Caco-2 (cell line): ENCODE results near the gene RING1. TPM values are rescaled to one million over a fixed set of nuclear protein-coding genes. Genes with fewer than 3 reads are reported as not detected.

Experiments
- BruUV-seq: library from RNA; stranded (reverse); fragments of 400-500 nt; replicated peaks from 2 replicates; lab custom pipeline; 2021; lab: Mats Ljungman, UMichigan
- CTCF ChIA-PET: fragments of 300-600 bp; sonication (Branson Sonifier 250); formaldehyde crosslinking; loops from one replicate; lab custom pipeline; 2022; ENCODE audit warnings: antibody characterized with exemption; lab: Charles Lee
- POLR2A ChIA-PET: fragments of 300-600 bp; sonication (Branson Sonifier 250); formaldehyde crosslinking; loops from one replicate; lab custom pipeline; 2022; ENCODE audit warnings: antibody characterized with exemption; lab: Charles Lee
- DNase-seq, 2 experiments: peaks; one replicate each; pipeline versions ENCODE4 v3.0.0 to v3.0.0-alpha.2; 2020 to 2022
- H3K27me3 ChIP-seq: replicated peaks from 2 replicates; pipeline ENCODE4 v1.6.0; 2011; ENCODE audit warnings: low read length; ENCODE audit not compliant: control insufficient read depth, insufficient read depth
- H3K36me3 ChIP-seq: 2 replicates; pipeline ENCODE4 v1.5.1; 2011; ENCODE audit warnings: low read length; ENCODE audit not compliant: control insufficient read depth, insufficient read depth
- H3K4me1 ChIP-seq: fragments of 250-450 bp; sonication (Bioruptor Pico); 2 replicates; pipeline ENCODE4 v1.5.1; 2020; ENCODE audit warnings: mild to moderate bottlenecking
- H3K4me3 ChIP-seq: 2 replicates; pipeline ENCODE4 v1.5.1; 2011; ENCODE audit warnings: low read depth, mild to moderate bottlenecking, control low read depth, low read length
- H3K9me3 ChIP-seq: fragments of 250-450 bp; sonication (Bioruptor Pico); 2 replicates; pipeline ENCODE4 v1.5.1; 2020; ENCODE audit warnings: mild to moderate bottlenecking, moderate library complexity
- H3K27ac Mint-ChIP-seq: one replicate; pipeline ENCODE4 v1.8.0; 2022; ENCODE audit warnings: mixed read lengths; ENCODE audit not compliant: unreplicated experiment
- H3K27me3 Mint-ChIP-seq: one replicate; pipeline ENCODE4 v1.8.0; 2022; ENCODE audit warnings: mixed read lengths; ENCODE audit not compliant: insufficient read depth, unreplicated experiment
- H3K36me3 Mint-ChIP-seq: one replicate; pipeline ENCODE4 v1.8.0; 2022; ENCODE audit warnings: mild to moderate bottlenecking, mixed read lengths; ENCODE audit not compliant: insufficient read depth, unreplicated experiment
- H3K4me1 Mint-ChIP-seq: one replicate; pipeline ENCODE4 v1.8.0; 2022; ENCODE audit warnings: low read depth, mixed read lengths; ENCODE audit not compliant: unreplicated experiment
- H3K4me3 Mint-ChIP-seq: one replicate; pipeline ENCODE4 v1.8.0; 2022; ENCODE audit warnings: mild to moderate bottlenecking, moderate library complexity, mixed read lengths; ENCODE audit not compliant: unreplicated experiment
- H3K9me3 Mint-ChIP-seq: one replicate; pipeline ENCODE4 v1.8.0; 2022; ENCODE audit warnings: mixed read lengths; ENCODE audit not compliant: unreplicated experiment
- intact Hi-C: fragments of 100-400 bp; cut with micrococcal nuclease; formaldehyde crosslinking; loops from one replicate; pipeline ENCODE4 v1.10.0; 2022; ENCODE audit not compliant: unreplicated experiment
- total RNA-seq: library from RNA; stranded (reverse); gene quantifications from 2 replicates; pipeline ENCODE4 v1.2.3, GENCODE V29; 2022
- TF ChIP-seq, protein P1 (sequence below), 2 experiments: fragments of 200-600 bp in 1 of 2; IDR thresholded peaks; 1 replicate in 1 of 2; 2 replicates in 1 of 2; pipeline versions ENCODE4 v1.5.1 to v1.8.0; 2011 to 2022; ENCODE audit warnings: antibody characterized with exemption in 1 of 2, control low read depth in 1 of 2, inconsistent platforms in 1 of 2, low read depth in 1 of 2, low read length in 1 of 2, mild to moderate bottlenecking in 1 of 2, moderate library complexity in 1 of 2; ENCODE audit not compliant: insufficient read depth in 1 of 2, severe bottlenecking in 1 of 2, unreplicated experiment in 1 of 2

RING1 gene
- total RNA-seq, 1 experiment from 2014 or later = 32.0 TPM

DNA sequence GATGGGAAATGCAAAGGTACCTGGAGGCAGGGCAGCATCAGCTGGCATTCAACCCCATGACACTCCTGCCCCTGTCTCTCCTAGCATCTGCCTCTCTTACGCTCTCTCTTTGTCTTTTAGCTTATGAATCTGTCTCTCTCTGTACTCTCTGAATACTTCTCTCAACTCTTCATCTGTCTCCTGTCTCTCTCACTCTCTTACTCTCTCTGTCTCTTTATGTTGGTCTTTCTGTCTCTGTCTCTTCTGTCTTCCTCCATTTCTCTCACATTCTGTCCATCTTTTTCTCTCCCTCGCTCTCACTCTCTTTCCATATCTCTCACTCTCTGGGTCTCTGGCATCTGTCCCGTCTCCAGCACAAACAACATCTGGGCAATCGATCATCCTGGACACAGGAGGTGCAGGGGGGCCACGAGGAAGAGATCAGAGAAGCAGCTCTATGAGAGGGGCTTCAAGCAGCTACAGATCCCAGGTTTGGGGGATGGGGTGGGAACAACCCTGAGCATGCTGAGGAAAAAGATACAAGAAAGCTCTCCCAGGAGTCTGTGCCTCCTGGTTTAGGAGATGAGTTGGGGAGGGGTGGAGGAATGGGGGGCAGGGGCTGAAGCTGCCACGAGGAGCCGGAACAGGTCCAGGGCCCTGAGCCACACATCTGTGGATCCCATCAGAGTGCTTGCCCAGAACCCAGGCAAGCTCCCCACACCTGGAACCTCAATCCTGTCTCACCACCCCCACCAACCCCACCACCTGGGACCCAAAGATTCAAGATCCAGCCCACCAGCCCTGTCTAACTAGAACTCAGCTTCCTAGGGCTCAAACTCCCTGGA is 18.5 kb upstream of the RING1 start:
- TF ChIP-seq, protein P1, sequence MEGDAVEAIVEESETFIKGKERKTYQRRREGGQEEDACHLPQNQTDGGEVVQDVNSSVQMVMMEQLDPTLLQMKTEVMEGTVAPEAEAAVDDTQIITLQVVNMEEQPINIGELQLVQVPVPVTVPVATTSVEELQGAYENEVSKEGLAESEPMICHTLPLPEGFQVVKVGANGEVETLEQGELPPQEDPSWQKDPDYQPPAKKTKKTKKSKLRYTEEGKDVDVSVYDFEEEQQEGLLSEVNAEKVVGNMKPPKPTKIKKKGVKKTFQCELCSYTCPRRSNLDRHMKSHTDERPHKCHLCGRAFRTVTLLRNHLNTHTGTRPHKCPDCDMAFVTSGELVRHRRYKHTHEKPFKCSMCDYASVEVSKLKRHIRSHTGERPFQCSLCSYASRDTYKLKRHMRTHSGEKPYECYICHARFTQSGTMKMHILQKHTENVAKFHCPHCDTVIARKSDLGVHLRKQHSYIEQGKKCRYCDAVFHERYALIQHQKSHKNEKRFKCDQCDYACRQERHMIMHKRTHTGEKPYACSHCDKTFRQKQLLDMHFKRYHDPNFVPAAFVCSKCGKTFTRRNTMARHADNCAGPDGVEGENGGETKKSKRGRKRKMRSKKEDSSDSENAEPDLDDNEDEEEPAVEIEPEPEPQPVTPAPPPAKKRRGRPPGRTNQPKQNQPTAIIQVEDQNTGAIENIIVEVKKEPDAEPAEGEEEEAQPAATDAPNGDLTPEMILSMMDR (IDR thresholded peaks at IDR 0.05; ENCODE audit: insufficient read depth in 1 of 2, low read depth in 1 of 2, low read length in 1 of 2, severe bottlenecking in 1 of 2, unreplicated experiment in 1 of 2) = no peak
- Histone ChIP-seq H3K36me3 (no peaks in the 10 kb centered on the region; the same call in 1 of the 2 replicates), H3K9me3 (no peaks in the 10 kb centered on the region), H3K27me3 (no peaks in the 10 kb centered on the region), H3K4me1 (no peaks in the 10 kb centered on the region), H3K4me3 (no peak overlapping the region)
- Mint-ChIP-seq H3K4me1 (no peaks in the 10 kb centered on the region), H3K27me3 (peaks cover 5% of the 10 kb centered on the region), H3K27ac (no peak overlapping the region), H3K9me3 (no peaks in the 10 kb centered on the region), H3K4me3 (no peak overlapping the region), H3K36me3 (no peaks in the 10 kb centered on the region)
- BruUV-seq = no TSS peak
- DNase-seq = no peak
- ChIA-PET POLR2A (no interaction called here), CTCF (no interaction called here)
- intact Hi-C loops = no loop called here

DNA sequence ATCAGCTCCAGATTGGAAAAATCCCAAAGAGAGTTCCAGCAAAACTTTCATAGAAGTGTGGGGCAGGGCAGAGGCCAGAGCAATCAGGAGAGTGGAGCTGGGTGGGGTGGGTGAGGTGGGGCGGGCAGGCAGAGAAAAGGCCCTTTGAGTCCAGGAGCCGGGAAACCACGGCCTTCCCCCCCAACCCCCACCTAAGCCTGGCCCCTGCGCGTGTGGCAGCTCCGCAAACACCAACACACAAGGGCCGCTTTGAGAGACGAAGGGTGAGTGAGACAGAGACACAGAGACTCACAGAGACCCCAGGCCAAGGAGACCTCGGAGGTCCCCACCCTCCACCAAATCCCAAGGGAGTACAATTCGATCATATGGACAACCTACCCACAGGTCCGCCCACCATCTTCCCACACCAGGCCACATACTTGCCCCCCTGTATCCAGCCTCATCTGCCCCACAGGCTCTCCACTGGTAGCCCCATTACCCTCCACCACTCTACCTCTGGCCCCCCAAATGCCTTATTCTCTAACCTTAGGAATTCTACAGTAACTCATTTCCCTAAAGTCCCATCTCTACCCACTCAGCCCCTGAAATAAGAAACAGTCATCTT is 17.7 kb upstream of the RING1 start:
- no peak for DNase-seq
- Mint-ChIP-seq H3K36me3 (peaks cover 4% of the 10 kb centered on the region), H3K4me1 (no peaks in the 10 kb centered on the region), H3K9me3 (no peaks in the 10 kb centered on the region), H3K27ac (no peak overlapping the region), H3K27me3 (peaks cover 4% of the 10 kb centered on the region), H3K4me3 (no peak overlapping the region)
- intact Hi-C loops = no loop called here
- Histone ChIP-seq H3K27me3 (no peaks in the 10 kb centered on the region), H3K36me3 (no peaks in the 10 kb centered on the region; the same call in 1 of the 2 replicates), H3K9me3 (no peaks in the 10 kb centered on the region), H3K4me1 (no peaks in the 10 kb centered on the region), H3K4me3 (no peak overlapping the region)
- CTCF ChIA-PET = no interaction called here
- BruUV-seq = no TSS peak
- TF ChIP-seq, protein P1 (IDR thresholded peaks at IDR 0.05; ENCODE audit: insufficient read depth in 1 of 2, low read depth in 1 of 2, low read length in 1 of 2, severe bottlenecking in 1 of 2, unreplicated experiment in 1 of 2) = no peak
- POLR2A ChIA-PET = no interaction called here

DNA sequence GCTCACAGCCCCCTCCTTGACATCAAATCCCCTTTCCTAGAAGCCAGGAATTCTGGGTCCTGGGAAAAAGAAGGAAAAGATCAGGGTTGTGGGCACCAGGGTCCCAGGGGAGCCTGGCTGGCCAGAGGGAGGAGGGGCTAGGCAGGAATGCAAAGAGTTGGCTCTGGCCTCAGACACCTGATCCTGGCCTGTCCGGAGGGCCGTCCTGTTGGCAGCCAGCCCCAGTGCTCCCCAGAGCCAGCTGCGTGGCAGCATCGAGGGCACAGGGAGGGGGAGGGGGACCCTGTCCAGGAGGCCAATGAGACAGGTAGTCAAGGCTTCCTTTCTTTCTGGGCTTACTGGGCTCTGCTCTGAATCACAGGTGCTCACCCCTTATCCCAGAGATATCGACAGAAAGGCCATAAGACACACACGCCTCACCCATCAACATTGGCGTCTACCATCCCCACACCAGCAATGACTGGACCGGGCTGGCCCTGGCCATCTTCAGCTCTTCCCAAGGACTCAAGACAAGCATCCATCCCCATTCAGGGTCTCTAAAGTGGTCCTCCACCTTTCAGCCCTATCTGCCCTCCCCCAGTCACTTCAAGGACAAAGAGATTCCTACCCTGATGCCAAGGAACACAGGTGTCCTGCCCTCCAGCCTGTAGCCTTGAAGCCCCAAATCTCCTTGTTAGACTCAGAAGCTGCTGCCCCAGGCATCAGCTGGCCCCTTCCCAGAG is 16.8 kb upstream of the RING1 start:
- Histone ChIP-seq H3K4me1 (no peaks in the 10 kb centered on the region), H3K4me3 (no peak overlapping the region), H3K36me3 (no peaks in the 10 kb centered on the region; the same call in 1 of the 2 replicates), H3K27me3 (no peaks in the 10 kb centered on the region), H3K9me3 (no peaks in the 10 kb centered on the region)
- H3K4me3 Mint-ChIP-seq = no peak overlapping the region
- H3K4me1 Mint-ChIP-seq = no peaks in the 10 kb centered on the region
- H3K36me3 Mint-ChIP-seq = peaks cover 12% of the 10 kb centered on the region
- BruUV-seq = no TSS peak
- no peaks in the 10 kb centered on the region for H3K9me3 Mint-ChIP-seq
- ChIA-PET CTCF (interaction anchor here (0.5 kb wide), 1 partner anchor 35 kb away, joined by 3 read pairs; no protein-coding TSS in a partner anchor), POLR2A (no interaction called here)
- H3K27me3 Mint-ChIP-seq = peaks cover 4% of the 10 kb centered on the region
- H3K27ac Mint-ChIP-seq = no peak overlapping the region
- intact Hi-C loops = no loop called here
- TF ChIP-seq, protein P1 (IDR thresholded peaks at IDR 0.05; ENCODE audit: insufficient read depth in 1 of 2, low read depth in 1 of 2, low read length in 1 of 2, severe bottlenecking in 1 of 2, unreplicated experiment in 1 of 2) = no peak
- DNase-seq = no peak
